Measurements from ENCODE around the gene WNT9B.

DNA sequence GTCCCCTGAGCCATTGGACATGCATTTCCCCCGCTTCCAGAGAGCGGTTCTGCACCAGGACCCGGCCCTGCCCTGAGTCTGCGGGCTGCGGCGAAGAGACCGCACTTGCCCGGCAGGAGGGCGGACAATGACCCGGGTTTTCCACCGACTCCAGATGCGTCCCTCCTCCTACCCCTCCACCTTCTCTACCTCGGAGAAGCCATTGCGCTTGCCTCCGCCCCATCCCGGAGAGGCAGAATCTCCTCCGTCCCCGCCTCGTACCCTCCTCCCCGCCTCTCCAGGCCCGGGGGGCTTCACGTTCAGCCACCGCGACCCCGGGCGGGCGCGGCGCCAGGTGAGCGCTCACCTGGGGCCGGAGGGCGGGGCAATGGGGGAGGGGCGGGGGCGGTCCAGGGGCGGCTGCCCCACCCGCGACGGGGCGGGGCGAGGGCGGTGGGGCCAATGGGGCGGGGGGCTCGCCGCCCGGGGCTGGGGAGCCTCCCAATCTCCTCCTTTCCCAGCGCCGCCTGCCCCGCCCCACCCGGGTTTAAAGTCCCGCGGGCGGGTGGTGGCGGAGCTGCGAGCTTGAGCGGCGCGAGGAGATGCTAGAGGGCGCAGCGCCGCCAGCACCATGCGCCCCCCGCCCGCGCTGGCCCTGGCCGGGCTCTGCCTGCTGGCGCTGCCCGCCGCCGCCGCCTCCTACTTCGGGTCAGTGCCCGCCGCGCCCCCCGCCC lies at the start of gene WNT9B:
- TF ChIP-seq EZH2phosphoT487 (IDR thresholded peaks at IDR 0.05; ENCODE audit: borderline replicate concordance) = no peak
- TF ChIP-seq CTCF (conservative IDR thresholded peaks at IDR 0.05; ENCODE audit: low read length) = no peak
